D721Med (cell line): ENCODE data around the gene PRKCA.

ENCODE experiments used
- DNase-seq: peaks from one replicate; pipeline ENCODE4 v3.0.0; 2011; ENCODE audit warnings: low spot score; ENCODE audit not compliant: insufficient read length
- FAIRE-seq: peaks from 2 replicates; lab custom pipeline; 2011; peaks lifted over from hg19 to GRCh38; lab: Jason Lieb, UNC
- TF ChIP-seq, protein P1 (sequence below): IDR thresholded peaks from 2 replicates; pipeline ENCODE4 v1.5.1; 2012; ENCODE audit warnings: mild to moderate bottlenecking, control low read depth; ENCODE audit not compliant: insufficient read depth; ENCODE audit errors: missing control alignments

PRKCA gene

DNA sequence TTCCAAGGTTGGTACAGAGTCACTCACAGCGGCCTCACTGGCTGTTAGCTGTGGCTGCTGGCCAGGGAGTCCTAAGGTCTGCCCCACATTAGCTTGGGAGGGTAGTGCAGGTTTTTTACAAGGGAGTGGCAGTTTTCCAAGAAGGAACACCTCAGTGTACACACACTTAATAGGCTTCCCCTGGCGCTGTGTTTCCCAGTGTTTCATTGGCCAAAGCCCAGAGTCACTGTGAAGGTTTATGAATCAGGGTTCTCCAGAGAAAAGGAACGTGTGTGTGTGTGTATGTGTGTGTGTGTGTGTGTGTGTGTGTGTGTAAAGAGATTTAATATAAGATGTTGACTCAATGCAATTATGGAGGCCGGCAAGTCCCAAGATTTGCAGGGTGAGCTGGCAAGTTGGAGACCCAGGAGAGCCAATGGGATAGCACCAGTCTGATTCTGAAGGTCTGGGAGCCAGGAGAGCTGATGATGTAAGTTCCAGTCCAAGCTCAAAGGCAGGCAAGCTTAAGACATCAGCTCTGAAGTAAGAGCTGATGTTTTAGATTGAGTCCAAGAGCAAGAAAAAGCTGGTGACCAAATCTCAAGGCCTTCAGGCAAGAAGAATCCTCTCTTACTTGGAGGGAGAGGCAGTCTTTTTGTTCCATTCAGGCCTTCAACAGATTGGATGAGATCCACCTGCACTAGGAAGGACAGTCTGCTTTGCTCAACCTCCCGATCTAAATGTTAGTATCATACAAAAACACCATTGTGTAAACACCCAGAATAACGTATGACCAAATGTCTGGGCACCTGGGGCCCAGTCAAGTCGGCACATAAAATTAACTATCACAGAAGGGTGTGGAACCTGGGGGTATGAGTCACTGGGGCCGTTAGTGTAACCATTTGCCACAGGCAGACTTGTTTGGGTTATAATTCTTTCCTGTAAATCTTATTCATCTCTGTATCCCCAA, 206.8 kb downstream of the PRKCA start:
- TF ChIP-seq, protein P1, sequence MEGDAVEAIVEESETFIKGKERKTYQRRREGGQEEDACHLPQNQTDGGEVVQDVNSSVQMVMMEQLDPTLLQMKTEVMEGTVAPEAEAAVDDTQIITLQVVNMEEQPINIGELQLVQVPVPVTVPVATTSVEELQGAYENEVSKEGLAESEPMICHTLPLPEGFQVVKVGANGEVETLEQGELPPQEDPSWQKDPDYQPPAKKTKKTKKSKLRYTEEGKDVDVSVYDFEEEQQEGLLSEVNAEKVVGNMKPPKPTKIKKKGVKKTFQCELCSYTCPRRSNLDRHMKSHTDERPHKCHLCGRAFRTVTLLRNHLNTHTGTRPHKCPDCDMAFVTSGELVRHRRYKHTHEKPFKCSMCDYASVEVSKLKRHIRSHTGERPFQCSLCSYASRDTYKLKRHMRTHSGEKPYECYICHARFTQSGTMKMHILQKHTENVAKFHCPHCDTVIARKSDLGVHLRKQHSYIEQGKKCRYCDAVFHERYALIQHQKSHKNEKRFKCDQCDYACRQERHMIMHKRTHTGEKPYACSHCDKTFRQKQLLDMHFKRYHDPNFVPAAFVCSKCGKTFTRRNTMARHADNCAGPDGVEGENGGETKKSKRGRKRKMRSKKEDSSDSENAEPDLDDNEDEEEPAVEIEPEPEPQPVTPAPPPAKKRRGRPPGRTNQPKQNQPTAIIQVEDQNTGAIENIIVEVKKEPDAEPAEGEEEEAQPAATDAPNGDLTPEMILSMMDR: no peak
- no peak for FAIRE-seq
- DNase-seq: no peak

DNA sequence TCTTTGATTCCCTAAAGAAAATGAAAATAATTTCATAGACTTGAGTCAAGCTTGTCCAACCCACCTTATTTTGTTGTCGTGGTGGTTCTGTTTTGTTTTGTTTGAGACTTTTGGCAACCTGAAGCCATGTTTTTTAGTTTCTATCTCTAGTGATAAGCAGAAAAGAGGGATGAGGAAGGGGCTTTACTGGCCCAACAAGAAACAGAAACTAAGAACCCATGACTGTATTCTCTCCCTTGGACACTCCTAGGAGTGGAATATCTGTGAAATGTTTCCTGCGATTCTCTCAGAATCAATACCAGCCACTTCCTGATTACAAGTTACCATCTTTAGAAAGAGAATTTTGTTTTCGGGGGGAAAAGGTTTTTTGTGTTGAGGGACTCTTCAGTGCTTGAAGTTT, 207.5 kb downstream of the PRKCA start:
- DNase-seq (no peak), FAIRE-seq (no peak)
- TF ChIP-seq, protein P1: no peak

DNA sequence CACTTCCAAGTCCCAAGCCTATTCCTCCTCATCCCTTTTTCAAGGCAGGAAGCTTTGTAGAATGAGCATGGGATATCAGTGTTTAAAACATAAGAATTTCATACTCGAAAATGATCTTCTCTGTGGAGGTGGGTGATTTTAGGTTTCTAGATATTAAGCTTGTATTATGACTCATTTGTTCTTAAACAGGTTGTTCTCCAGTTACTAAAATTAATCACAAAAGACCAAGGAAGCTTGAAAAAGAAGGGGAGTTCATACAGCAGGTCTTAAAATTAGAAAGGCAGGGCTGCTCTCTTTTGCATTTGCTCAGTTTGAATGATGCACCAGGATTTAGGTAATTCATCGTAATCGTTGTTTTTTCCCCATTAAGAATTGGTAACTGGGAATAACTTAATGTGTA, 208.7 kb downstream of the PRKCA start:
- TF ChIP-seq, protein P1: no peak
- FAIRE-seq (no peak), DNase-seq (no peak)

DNA sequence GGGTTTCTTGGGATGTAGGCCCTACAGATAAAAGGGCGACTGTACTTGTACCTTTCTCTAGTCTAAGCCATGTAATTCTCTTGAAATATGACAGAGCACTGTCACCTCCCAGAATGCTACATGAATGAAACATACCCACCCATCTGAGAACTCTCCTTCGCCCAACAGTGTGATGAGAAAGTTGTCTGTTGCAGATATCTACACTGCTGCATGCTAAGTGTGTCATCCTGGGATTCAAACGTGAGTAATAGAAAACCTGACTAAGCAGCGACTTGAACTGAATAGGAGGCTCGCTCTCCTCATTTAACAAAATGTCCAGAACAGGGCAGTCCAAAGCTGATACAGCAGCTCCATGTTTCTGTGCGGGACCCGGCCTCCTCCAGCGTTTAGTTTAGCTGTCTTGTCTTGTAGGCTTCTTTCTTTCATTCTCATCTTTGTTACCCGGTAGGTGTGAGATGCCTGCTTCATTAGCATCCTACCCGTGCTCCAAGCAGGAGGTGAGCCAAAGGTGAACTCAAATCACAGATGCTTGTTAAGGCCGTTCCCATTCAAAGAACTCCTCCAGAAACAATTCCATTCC, 211.9 kb downstream of the PRKCA start:
- DNase-seq: no peak
- no peak for FAIRE-seq
- TF ChIP-seq, protein P1: no peak

DNA sequence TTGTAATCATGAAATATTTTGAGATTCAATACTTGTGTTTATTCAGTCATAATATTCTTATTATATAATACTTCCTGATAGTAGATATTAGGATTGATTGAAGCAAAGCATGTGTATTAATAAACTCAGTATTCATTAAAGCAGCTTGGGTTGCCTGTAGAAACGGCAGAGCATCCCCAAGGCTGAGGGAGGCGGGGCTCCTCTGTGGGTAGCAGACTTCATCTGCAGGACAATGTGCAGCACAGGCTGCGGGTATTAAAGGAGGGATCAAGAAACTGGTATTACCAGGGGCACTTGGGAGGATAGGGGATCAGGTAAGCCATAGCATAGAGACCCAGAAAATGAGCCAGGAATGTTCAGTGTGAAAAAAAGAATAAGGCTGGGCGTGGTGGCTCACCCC, 213.6 kb downstream of the PRKCA start:
- DNase-seq (no peak), FAIRE-seq (no peak)
- TF ChIP-seq, protein P1: no peak

DNA sequence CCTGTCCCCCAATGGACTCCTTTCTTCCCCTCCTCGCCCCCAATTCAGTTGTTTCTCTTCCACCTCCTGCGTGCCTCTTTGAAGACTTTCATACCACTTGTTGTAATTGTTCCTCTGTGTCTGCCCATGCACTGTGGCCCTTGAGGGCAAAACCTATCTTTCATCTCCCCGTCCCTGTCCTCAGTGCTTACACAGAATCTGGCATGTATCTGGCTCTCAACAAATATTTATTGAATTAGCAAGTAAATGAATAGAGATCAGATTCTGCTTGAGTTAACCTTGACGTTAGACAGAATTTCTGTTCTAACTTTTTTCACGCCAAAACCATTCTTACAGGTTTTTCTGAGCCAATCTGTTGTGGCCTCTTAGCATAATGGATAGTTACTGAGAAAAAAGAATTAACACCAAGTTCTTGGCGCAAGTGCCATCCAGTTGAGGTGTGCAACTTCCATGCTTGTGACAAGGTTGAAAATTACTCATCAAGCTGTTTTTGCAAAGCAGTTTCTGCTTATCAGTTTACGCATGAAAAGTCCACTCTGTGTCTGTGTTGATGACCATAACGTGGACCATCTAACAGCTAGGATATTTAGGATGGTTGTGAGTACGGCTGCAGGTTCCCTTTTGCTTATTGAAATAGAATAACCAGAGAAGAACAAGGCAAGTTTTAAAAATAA, 215.1 kb downstream of the PRKCA start:
- no peak for FAIRE-seq
- DNase-seq: no peak
- TF ChIP-seq, protein P1: no peak
